ENCODE results near the gene FBLN5. TPM values are rescaled to one million over a fixed set of nuclear protein-coding genes. Genes with fewer than 3 reads are reported as not detected.
A peak's percentile ranks its signal among the peaks of the same experiment; 100 is the strongest.

FBLN5 gene
- total and polyA plus RNA-seq, 2 experiments from 2014 or later = 0.74 to 1.9 TPM

GRCh38 chr14:91878274-91878673, 69.2 kb downstream of the FBLN5 start:
- no peak for TF ChIP-seq CTCF (IDR thresholded peaks at IDR 0.05; ENCODE audit: low read depth, low read length)
- no peak for DNase-seq (ENCODE audit: low read depth in 1 of 2, low spot score in 1 of 2)
- Histone ChIP-seq H3K27ac (no peak overlapping the region), H3K4me3 (no peak overlapping the region), H3K27me3 (no peaks in the 10 kb centered on the region), H3K4me1 (ENCODE audit: low read depth) (no peaks in the 10 kb centered on the region), H3K36me3 (no peaks in the 10 kb centered on the region), H3K9me3 (ENCODE audit: low read depth) (no peaks in the 10 kb centered on the region)

- no peaks in the 10 kb centered on the region for H3K4me1 ChIP-seq (ENCODE audit: low read depth)
Measured at GRCh38 chr14:91877376-91877915, 70.0 kb downstream of the FBLN5 start.

GRCh38 chr14:91876492-91876891, 71.0 kb downstream of the FBLN5 start:
- Histone ChIP-seq H3K4me3 (no peak overlapping the region), H3K9me3 (ENCODE audit: low read depth) (no peaks in the 10 kb centered on the region), H3K27me3 (no peaks in the 10 kb centered on the region), H3K4me1 (ENCODE audit: low read depth) (no peaks in the 10 kb centered on the region), H3K36me3 (no peaks in the 10 kb centered on the region), H3K27ac (no peak overlapping the region)
- no peak for DNase-seq (ENCODE audit: low read depth in 1 of 2, low spot score in 1 of 2)
- TF ChIP-seq CTCF (IDR thresholded peaks at IDR 0.05; ENCODE audit: low read depth, low read length) = no peak

More at GRCh38 chr14:91877376-91877915, 70.0 kb downstream of the FBLN5 start:
- Histone ChIP-seq H3K4me3 (no peak overlapping the region), H3K27ac (no peak overlapping the region), H3K36me3 (no peaks in the 10 kb centered on the region), H3K27me3 (no peaks in the 10 kb centered on the region), H3K9me3 (ENCODE audit: low read depth) (no peaks in the 10 kb centered on the region)
- TF ChIP-seq CTCF (IDR thresholded peaks at IDR 0.05; ENCODE audit: low read depth, low read length) = no peak
- no peak for DNase-seq (ENCODE audit: low read depth in 1 of 2, low spot score in 1 of 2)

GRCh38 chr14:91875525-91876286, 71.8 kb downstream of the FBLN5 start:
- TF ChIP-seq CTCF (IDR thresholded peaks at IDR 0.05; ENCODE audit: low read depth, low read length) = no peak
- Histone ChIP-seq H3K27ac (no peak overlapping the region), H3K27me3 (no peaks in the 10 kb centered on the region), H3K4me1 (ENCODE audit: low read depth) (no peaks in the 10 kb centered on the region), H3K36me3 (no peaks in the 10 kb centered on the region), H3K4me3 (no peak overlapping the region), H3K9me3 (ENCODE audit: low read depth) (no peaks in the 10 kb centered on the region)
- DNase-seq (ENCODE audit: low read depth in 1 of 2, low spot score in 1 of 2) = no peak

GRCh38 chr14:91873471-91874415, 73.8 kb downstream of the FBLN5 start:
- H3K4me3 ChIP-seq = no peak overlapping the region
- H3K4me1 ChIP-seq (ENCODE audit: low read depth) = no peaks in the 10 kb centered on the region
- no peak for TF ChIP-seq CTCF (IDR thresholded peaks at IDR 0.05; ENCODE audit: low read depth, low read length)
- DNase-seq (ENCODE audit: low read depth in 1 of 2, low spot score in 1 of 2) = peak in 1 of 2 donors; percentile 45
- H3K9me3 ChIP-seq (ENCODE audit: low read depth) = no peaks in the 10 kb centered on the region
- no peaks in the 10 kb centered on the region for H3K36me3 ChIP-seq
- H3K27ac ChIP-seq = no peak overlapping the region
- H3K27me3 ChIP-seq = no peaks in the 10 kb centered on the region

Measured in cardiac muscle cell (in vitro differentiated cells and primary cell).